H1 (cell line): ENCODE results near the gene KSR2. TPM values are rescaled to one million over a fixed set of nuclear protein-coding genes. Genes with fewer than 3 reads are reported as not detected.

Experiments
- CTCF ChIA-PET: fragments of 300-600 bp; sonication (Branson Sonifier 250); formaldehyde crosslinking; loops from one replicate; lab custom pipeline; 2021; ENCODE audit not compliant: partially characterized antibody; lab: Charles Lee
- POLR2A ChIA-PET: fragments of 300-600 bp; sonication (Branson Sonifier 250); formaldehyde crosslinking; loops from one replicate; lab custom pipeline; 2021; ENCODE audit warnings: inconsistent platforms; ENCODE audit not compliant: partially characterized antibody; lab: Charles Lee
- DNase-seq, 2 experiments: peaks; one replicate each; pipeline versions ENCODE4 v3.0.0 to v3.0.0-alpha.2; 2010 to 2022; ENCODE audit warnings: low spot score in 2 of 2, low read depth in 1 of 2, mixed read lengths in 1 of 2
- FAIRE-seq: peaks from 2 replicates; lab custom pipeline; 2011; peaks lifted over from hg19 to GRCh38; lab: Jason Lieb, UNC
- H2AFZ ChIP-seq: 2 replicates; pipeline ENCODE4 v1.8.1; 2012; ENCODE audit warnings: low read length, inconsistent platforms
- H2AK5ac ChIP-seq: 2 replicates; pipeline ENCODE4 v1.6.1; 2013; ENCODE audit warnings: low read depth, low read length
- H2BK120ac ChIP-seq: replicated peaks from 2 replicates; pipeline ENCODE3; 2013; ENCODE audit warnings: low read depth, low read length, inconsistent platforms
- H2BK12ac ChIP-seq: 2 replicates; pipeline ENCODE4 v1.6.1; 2013; ENCODE audit warnings: low read depth, low read length
- H2BK15ac ChIP-seq: 2 replicates; pipeline ENCODE4 v1.6.1; 2013; ENCODE audit warnings: low read length
- H2BK20ac ChIP-seq: 2 replicates; pipeline ENCODE4 v1.6.1; 2013; ENCODE audit warnings: low read length
- H2BK5ac ChIP-seq: 2 replicates; pipeline ENCODE4 v1.6.1; 2013; ENCODE audit warnings: low read depth, low read length
- H3K14ac ChIP-seq: 2 replicates; pipeline ENCODE4 v1.6.1; 2013; ENCODE audit warnings: inconsistent platforms; ENCODE audit not compliant: insufficient read length
- H3K18ac ChIP-seq: 2 replicates; pipeline ENCODE4 v1.6.1; 2013; ENCODE audit warnings: low read length; ENCODE audit errors: extremely low read depth
- H3K23ac ChIP-seq: 2 replicates; pipeline ENCODE4 v1.6.1; 2013; ENCODE audit warnings: inconsistent platforms; ENCODE audit not compliant: insufficient read length
- H3K23me2 ChIP-seq: 2 replicates; pipeline ENCODE4 v1.6.1; 2013; ENCODE audit warnings: low read depth, low read length
- H3K27ac ChIP-seq: 2 replicates; pipeline ENCODE4 v1.6.1; 2011; ENCODE audit warnings: low read depth, low read length, inconsistent platforms
- H3K27me3 ChIP-seq, 4 experiments: replicated peaks in 1 of 4; 1 replicate in 1 of 4; 2 replicates in 3 of 4; pipeline versions ENCODE4 v1.6.1 to v1.8.1; 2011 to 2013; ENCODE audit warnings: low read length in 3 of 4, mild to moderate bottlenecking in 3 of 4, inconsistent platforms in 2 of 4, mixed read lengths in 2 of 4, moderate library complexity in 1 of 4; ENCODE audit not compliant: control insufficient read depth in 3 of 4, insufficient read depth in 3 of 4; ENCODE audit errors: extremely low read depth in 1 of 4
- H3K36me3 ChIP-seq, 4 experiments: 2 replicates each; pipeline versions ENCODE4 v1.6.1 to v1.8.1; 2011 to 2013; ENCODE audit warnings: mild to moderate bottlenecking in 4 of 4, low read length in 3 of 4, moderate library complexity in 2 of 4, control low read depth in 1 of 4, inconsistent platforms in 1 of 4; ENCODE audit not compliant: insufficient read depth in 4 of 4, control insufficient read depth in 2 of 4
- H3K4ac ChIP-seq: replicated peaks from 2 replicates; pipeline ENCODE3; 2013; ENCODE audit warnings: low read length, low read depth, mixed read lengths, inconsistent platforms; ENCODE audit not compliant: insufficient read length
- H3K4me1 ChIP-seq, 4 experiments: replicated peaks in 1 of 4; 1 replicate in 1 of 4; 2 replicates in 3 of 4; pipeline versions ENCODE4 v1.6.1 to v1.8.1; 2011 to 2013; ENCODE audit warnings: low read length in 3 of 4, inconsistent platforms in 2 of 4, mixed read lengths in 1 of 4; ENCODE audit not compliant: insufficient read depth in 4 of 4, control insufficient read depth in 3 of 4
- H3K4me2 ChIP-seq, 2 experiments: 2 replicates each; pipeline versions ENCODE4 v1.6.1 to v1.8.1; 2011 to 2013; ENCODE audit warnings: low read depth in 2 of 2, low read length in 2 of 2, control low read depth in 1 of 2, inconsistent platforms in 1 of 2, mild to moderate bottlenecking in 1 of 2; ENCODE audit not compliant: insufficient read depth in 1 of 2
- H3K4me3 ChIP-seq, 4 experiments: fragments of 200-600, 300-600 bp in 1 of 4; sonication (generic), shearing (Covaris generic), sonication (Bioruptor Twin) in 1 of 4; 2 replicates each; pipeline versions ENCODE4 v1.5.1 to v1.8.1; 2011 to 2016; ENCODE audit warnings: low read length in 4 of 4, low read depth in 3 of 4, control low read depth in 2 of 4, inconsistent platforms in 2 of 4, mild to moderate bottlenecking in 2 of 4, mixed read lengths in 1 of 4, moderate library complexity in 1 of 4; ENCODE audit not compliant: insufficient read depth in 2 of 4; ENCODE audit errors: extremely low read depth in 1 of 4
- H3K56ac ChIP-seq: replicated peaks from 2 replicates; pipeline ENCODE3; 2013; ENCODE audit warnings: low read depth, mild to moderate bottlenecking, mixed read lengths, low read length, inconsistent platforms; ENCODE audit not compliant: insufficient read length
- H3K79me1 ChIP-seq: 2 replicates; pipeline ENCODE4 v1.6.1; 2013; ENCODE audit warnings: low read depth, low read length, control low read depth
- H3K79me2 ChIP-seq, 2 experiments: 2 replicates each; pipeline versions ENCODE4 v1.6.1 to v1.8.1; 2012 to 2013; ENCODE audit warnings: low read length in 2 of 2, mild to moderate bottlenecking in 2 of 2, inconsistent platforms in 1 of 2; ENCODE audit not compliant: insufficient read depth in 2 of 2, control insufficient read depth in 1 of 2
- H3K9ac ChIP-seq, 4 experiments: replicated peaks in 1 of 4; 1 replicate in 1 of 4; 2 replicates in 3 of 4; pipeline versions ENCODE4 v1.6.1 to v1.8.1; 2011 to 2013; ENCODE audit warnings: low read depth in 3 of 4, low read length in 3 of 4, control low read depth in 2 of 4, mild to moderate bottlenecking in 2 of 4, moderate library complexity in 2 of 4, inconsistent platforms in 1 of 4; ENCODE audit errors: extremely low read depth in 1 of 4
- H3K9me3 ChIP-seq, 2 experiments: 2 replicates each; pipeline versions ENCODE4 v1.6.1 to v1.8.1; 2012 to 2013; ENCODE audit warnings: mild to moderate bottlenecking in 2 of 2, moderate library complexity in 2 of 2, control low read depth in 1 of 2, inconsistent platforms in 1 of 2, low read depth in 1 of 2, low read length in 1 of 2, mixed read lengths in 1 of 2; ENCODE audit not compliant: insufficient read depth in 2 of 2
- H4K20me1 ChIP-seq, 2 experiments: replicated peaks in 1 of 2; 2 replicates each; pipeline versions ENCODE3 to v1.8.1; 2011 to 2013; ENCODE audit warnings: inconsistent platforms in 2 of 2, low read length in 2 of 2, mild to moderate bottlenecking in 1 of 2; ENCODE audit not compliant: insufficient read depth in 2 of 2, control insufficient read depth in 1 of 2
- H4K5ac ChIP-seq: 2 replicates; pipeline ENCODE4 v1.6.1; 2013; ENCODE audit warnings: low read length, low read depth, mixed read lengths, inconsistent platforms; ENCODE audit not compliant: insufficient read length
- H4K8ac ChIP-seq: 2 replicates; pipeline ENCODE4 v1.8.0; 2013; ENCODE audit warnings: mild to moderate bottlenecking, moderate library complexity, low read length, inconsistent platforms; ENCODE audit not compliant: insufficient read depth; ENCODE audit errors: extremely low read depth
- H4K91ac ChIP-seq: replicated peaks from 2 replicates; pipeline ENCODE3; 2013; ENCODE audit warnings: low read length, mixed read lengths, inconsistent platforms; ENCODE audit not compliant: insufficient read length
- FOSL1 ChIP-seq: IDR thresholded peaks from 2 replicates; pipeline ENCODE4 v1.6.1; 2011; ENCODE audit warnings: mild to moderate bottlenecking, low read depth, low read length, moderate library complexity; ENCODE audit not compliant: insufficient read depth
- GABPA ChIP-seq: IDR thresholded peaks from 2 replicates; pipeline ENCODE4 v1.6.1; 2011; ENCODE audit warnings: mild to moderate bottlenecking, low read length, moderate library complexity, borderline replicate concordance; ENCODE audit not compliant: insufficient read depth
- HDAC6 ChIP-seq: IDR thresholded peaks from one replicate; pipeline ENCODE4 v1.7.1; 2012; ENCODE audit warnings: low read depth, mild to moderate bottlenecking, inconsistent platforms, low read length, moderate library complexity
- NRF1 ChIP-seq: IDR thresholded peaks from 2 replicates; pipeline ENCODE4 v1.6.1; 2011; ENCODE audit warnings: mild to moderate bottlenecking, low read depth, low read length, improper control_type of control experiment
- PHF8 ChIP-seq: fragments of 200-600 bp; sonication (generic); conservative IDR thresholded peaks from 2 replicates; pipeline ENCODE4 v1.7.1; 2012; ENCODE audit warnings: low read depth, mild to moderate bottlenecking, inconsistent platforms, low read length, moderate library complexity
- SAP30 ChIP-seq: fragments of 300-600 bp; sonication (generic); IDR thresholded peaks from 2 replicates; pipeline ENCODE4 v1.7.1; 2012; ENCODE audit warnings: low read length, moderate library complexity, mild to moderate bottlenecking, inconsistent platforms; ENCODE audit not compliant: insufficient read depth, insufficient replicate concordance
- SP4 ChIP-seq: IDR thresholded peaks from 2 replicates; pipeline ENCODE4 v1.6.1; 2012; ENCODE audit warnings: low read length, inconsistent platforms
- SUZ12 ChIP-seq: fragments of 200-600 bp; sonication (generic); IDR thresholded peaks from 2 replicates; pipeline ENCODE4 v1.6.1; 2012; ENCODE audit warnings: mild to moderate bottlenecking, inconsistent platforms, low read length, moderate library complexity, mixed read lengths
- WGBS, 2 experiments: shearing (Covaris generic) in 1 of 2; methylation state at CpG; one replicate each; pipeline versions ENCODE4 v1.1.6 to v1.1.7; 2013 to 2015; ENCODE audit warnings: low lambda C conversion rate in 2 of 2, mixed read lengths in 2 of 2, inconsistent platforms in 1 of 2, low coverage in 1 of 2, missing lambda C conversion rate in 1 of 2; ENCODE audit not compliant: insufficient replicate concordance in 2 of 2, insufficient coverage in 1 of 2, insufficient read length in 1 of 2; ENCODE audit errors: extremely low coverage in 1 of 2, missing lambda C conversion rate in 1 of 2; 5-methylcytosine and 5-hydroxymethylcytosine counted together
- polyA plus RNA-seq, 7 experiments: library from polyadenylated mRNA; depleted of rRNA in 3 of 7; stranded (reverse) in 5 of 7; unstranded in 2 of 7; fragments of >200 nt in 5 of 7; fragments of 200-250 nt in 2 of 7; gene quantifications; 1 replicate in 5 of 7; 2 replicates in 1 of 7; 4 replicates in 1 of 7; pipeline versions ENCODE4 v1.2.1 to v1.2.3, GENCODE V29; 2011 to 2013; ENCODE audit warnings: missing spikeins in 2 of 7, mixed read lengths in 2 of 7
- total RNA-seq: library from RNA; stranded (reverse); fragmentation: NEBNext Ultra II Directional; extraction: Animal tissue kit (Norgen Biotek cat#: 25700); gene quantifications from 2 replicates; pipeline ENCODE4 v1.2.1, GENCODE V29; 2021
- TF ChIP-seq, protein P1 (sequence below): IDR thresholded peaks from 2 replicates; pipeline ENCODE4 v1.6.1; 2012; ENCODE audit warnings: inconsistent platforms
- TF ChIP-seq, protein P2 (sequence below): IDR thresholded peaks from 2 replicates; pipeline ENCODE4 v1.6.1; 2011; ENCODE audit warnings: low read length, improper control_type of control experiment

The KSR2 gene
- total and polyA plus RNA-seq, 2 of the 8 experiments (the other 6 are each of a cell fraction or from before 2014, with no cell fraction given) = 0.74 to 2.2 TPM

DNA sequence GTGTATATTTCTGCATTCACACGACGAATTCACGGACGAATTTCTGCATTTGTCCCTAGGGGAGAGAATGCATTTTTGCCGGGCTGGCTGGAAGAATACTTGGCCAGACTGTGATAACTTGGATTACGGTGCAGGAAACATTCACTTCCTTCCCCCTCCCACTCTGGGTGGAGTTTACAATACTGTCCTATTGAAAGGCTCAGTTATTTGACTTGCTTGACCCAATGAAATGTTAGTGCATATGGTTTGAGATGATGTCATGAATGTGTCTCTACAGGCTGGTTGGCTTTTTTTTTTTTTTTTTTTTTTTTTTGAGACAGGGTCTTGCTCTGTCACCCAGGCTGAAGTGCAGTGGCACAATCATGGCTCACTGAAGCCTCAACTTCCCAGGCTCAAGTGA is 516.7 kb downstream of the KSR2 start:
- Histone ChIP-seq H2AFZ (no peak overlapping the region), H3K23ac (no peak overlapping the region), H3K9me3 (peaks cover 0 to 5% of the 10 kb centered on the region in 2 experiments; a peak in 1 of 4 replicates), H4K20me1 (no peaks in the 10 kb centered on the region), H3K9ac (no peak overlapping the region), H4K91ac (no peak overlapping the region), H4K5ac (no peak overlapping the region), H3K79me1 (no peaks in the 10 kb centered on the region), H2BK15ac (no peak overlapping the region), H3K4me3 (no peak overlapping the region), H3K27ac (no peak overlapping the region), H4K8ac (no peak overlapping the region), H2AK5ac (no peak overlapping the region), H2BK120ac (no peak overlapping the region), H3K4ac (no peak overlapping the region), H2BK12ac (no peak overlapping the region), H2BK5ac (no peak overlapping the region), H3K14ac (no peak overlapping the region), H3K36me3 (no peaks in the 10 kb centered on the region), H3K79me2 (no peaks in the 10 kb centered on the region), H2BK20ac (no peak overlapping the region), H3K27me3 (no peaks in the 10 kb centered on the region), H3K4me2 (no peak overlapping the region), H3K4me1 (no peaks in the 10 kb centered on the region), H3K23me2 (no peaks in the 10 kb centered on the region), H3K18ac (no peak overlapping the region), H3K56ac (no peak overlapping the region)
- ChIA-PET CTCF (interaction anchor here (0.6 to 1.2 kb wide), 3 partner anchors 19 to 109 kb away, joined by 3 read pairs; no protein-coding TSS in a partner anchor), POLR2A (no interaction called here)
- WGBS, 2 experiments = 88% methylated on average over 6 of the region's 6 CpGs; no CpG with 5 or more reads in 1 of the 2 experiments
- DNase-seq (no peak), FAIRE-seq (no peak)
- TF ChIP-seq SAP30 = no peak
- no peak for TF ChIP-seq GABPA
- no peak for TF ChIP-seq SUZ12
- TF ChIP-seq HDAC6 = no peak
- TF ChIP-seq, protein P1, sequence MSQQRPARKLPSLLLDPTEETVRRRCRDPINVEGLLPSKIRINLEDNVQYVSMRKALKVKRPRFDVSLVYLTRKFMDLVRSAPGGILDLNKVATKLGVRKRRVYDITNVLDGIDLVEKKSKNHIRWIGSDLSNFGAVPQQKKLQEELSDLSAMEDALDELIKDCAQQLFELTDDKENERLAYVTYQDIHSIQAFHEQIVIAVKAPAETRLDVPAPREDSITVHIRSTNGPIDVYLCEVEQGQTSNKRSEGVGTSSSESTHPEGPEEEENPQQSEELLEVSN = no peak
- TF ChIP-seq FOSL1 = no peak
- TF ChIP-seq NRF1 = no peak
- TF ChIP-seq, protein P2, sequence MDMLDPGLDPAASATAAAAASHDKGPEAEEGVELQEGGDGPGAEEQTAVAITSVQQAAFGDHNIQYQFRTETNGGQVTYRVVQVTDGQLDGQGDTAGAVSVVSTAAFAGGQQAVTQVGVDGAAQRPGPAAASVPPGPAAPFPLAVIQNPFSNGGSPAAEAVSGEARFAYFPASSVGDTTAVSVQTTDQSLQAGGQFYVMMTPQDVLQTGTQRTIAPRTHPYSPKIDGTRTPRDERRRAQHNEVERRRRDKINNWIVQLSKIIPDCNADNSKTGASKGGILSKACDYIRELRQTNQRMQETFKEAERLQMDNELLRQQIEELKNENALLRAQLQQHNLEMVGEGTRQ = no peak
- TF ChIP-seq SP4 = no peak
- no peak for TF ChIP-seq PHF8
